Esophagus squamous epithelium (tissue), 5 donors: ENCODE measurements around the gene FAM174C. TPM values are rescaled to one million over a fixed set of nuclear protein-coding genes. Genes with fewer than 3 reads are reported as not detected.
"Not testable (repeated sequence)": the region's sequence is repeated elsewhere in the genome, so short reads cannot be mapped to it uniquely, and the experiment has no call there.

ENCODE experiments used
- DNase-seq: peaks from one replicate; lab custom pipeline; 2025; lab: John Stamatoyannopoulos, UW
- H3K27ac ChIP-seq, 4 donors: fragments of 200-600 bp; sonication (generic); one replicate each; pipeline ENCODE4 v1.5.1; 2016 to 2019; ENCODE audit warnings: mild to moderate bottlenecking in 1 of 4
- H3K27me3 ChIP-seq, 4 donors: fragments of 200-600 bp; sonication (generic); 1 replicate in 3 of 4; 2 replicates in 1 of 4; pipeline versions ENCODE4 v1.5.1 to v1.6.0; 2017 to 2021; ENCODE audit warnings: antibody characterized with exemption in 1 of 4
- H3K36me3 ChIP-seq, 3 donors: fragments of 200-600 bp; sonication (generic); one replicate each; pipeline ENCODE4 v1.5.1; 2016 to 2019
- H3K4me1 ChIP-seq, 3 donors: fragments of 200-600 bp; sonication (generic); one replicate each; pipeline ENCODE4 v1.5.1; 2017 to 2019
- H3K4me3 ChIP-seq, 4 donors: fragments of 200-600 bp; sonication (generic); 1 replicate in 3 of 4; 2 replicates in 1 of 4; pipeline ENCODE4 v1.5.1; 2016 to 2019; ENCODE audit warnings: mild to moderate bottlenecking in 2 of 4, moderate library complexity in 1 of 4
- H3K9me3 ChIP-seq, 3 donors: fragments of 200-600 bp; sonication (generic); one replicate each; pipeline ENCODE4 v1.5.1; 2016 to 2019
- POLR2A ChIP-seq, 4 donors: fragments of 450-650 bp; IDR thresholded peaks; one replicate each; pipeline ENCODE4 v1.6.1; 2017; ENCODE audit warnings: antibody characterized with exemption in 4 of 4, mild to moderate bottlenecking in 4 of 4, moderate library complexity in 3 of 4
- WGBS, 2 donors: methylation state at CpG; one replicate each; pipeline ENCODE4 v1.1.5; 2018; 5-methylcytosine and 5-hydroxymethylcytosine counted together
- intact Hi-C: fragments of 100-400 bp; cut with DNase I; formaldehyde crosslinking; loops from one replicate; pipeline ENCODE4 v1.15.0; 2022
- total RNA-seq, 4 donors: library from RNA; depleted of rRNA; stranded (reverse); fragments of >200 nt; gene quantifications; one replicate each; pipeline ENCODE4 v1.1.0, GENCODE V29; 2016
- TF ChIP-seq, protein P1 (sequence below), 6 experiments: fragments of 450-650 bp in 4 of 6; fragments of 200-600 bp in 2 of 6; sonication (generic) in 2 of 6; IDR thresholded peaks; one replicate each; pipeline ENCODE4 v1.5.1; 2016 to 2019; ENCODE audit warnings: antibody characterized with exemption in 6 of 6, mild to moderate bottlenecking in 4 of 6, moderate library complexity in 4 of 6
- donor health status: DM: yes; HTN: yes; CAD: no.

The FAM174C gene
- total RNA-seq, 4 donors from 2014 or later = 31.5 to 69.8 (median 50.5) TPM

DNA sequence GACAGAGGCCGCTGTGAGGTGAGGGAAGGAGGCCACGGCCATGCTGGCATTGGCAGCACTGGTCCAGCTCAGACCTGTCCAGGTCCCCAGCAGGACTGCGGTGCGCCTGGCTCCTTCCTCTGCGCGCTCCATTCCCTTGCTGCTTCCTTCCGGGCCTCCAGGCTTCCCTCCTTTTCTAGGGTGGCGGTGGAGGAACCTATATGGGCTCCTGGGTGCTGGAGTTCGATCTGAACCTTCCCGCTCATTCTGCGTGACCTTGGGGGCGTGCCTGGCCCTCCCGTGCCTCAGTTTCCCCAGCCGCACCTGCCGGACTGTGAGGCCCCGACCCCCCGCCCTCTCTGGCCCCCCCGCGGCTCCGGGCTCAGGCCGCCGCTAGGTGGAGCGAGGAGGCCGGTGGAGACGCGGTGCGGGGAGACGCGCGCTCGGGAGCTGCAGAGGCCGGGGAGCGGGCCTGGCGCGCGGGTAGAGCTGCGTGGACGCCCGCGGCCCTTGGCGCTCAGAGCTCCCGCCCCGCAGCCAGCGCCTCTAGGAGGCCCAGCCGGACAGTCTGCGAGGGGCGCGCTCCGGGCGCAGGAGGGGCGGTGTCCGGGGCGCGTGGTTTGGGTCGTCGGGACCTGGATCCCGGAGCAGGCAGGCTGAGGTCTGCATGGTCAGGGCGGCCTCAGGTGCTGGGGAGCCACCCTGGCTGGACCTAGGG, 40.3 kb downstream of the FAM174C start:
- no peak for DNase-seq
- intact Hi-C loops = no loop called here
- Histone ChIP-seq H3K36me3 (no peaks in the 10 kb centered on the region), H3K27ac (no peak overlapping the region), H3K4me1 (peaks cover 8 to 35% (median 18%) of the 10 kb centered on the region in 3 donors), H3K27me3 (peaks cover 0 to 100% (median 11%) of the 10 kb centered on the region in 4 donors), H3K9me3 (no peaks in the 10 kb centered on the region), H3K4me3 (peak overlapping the region in 3 of 4 donors; percentile 2 to 54 (median 31))
- 19 to 21% methylated on average over 8 to 11 of the region's 58 CpGs for WGBS, 2 donors
- no peak for TF ChIP-seq POLR2A (IDR thresholded peaks at IDR 0.05)
- TF ChIP-seq, protein P1, sequence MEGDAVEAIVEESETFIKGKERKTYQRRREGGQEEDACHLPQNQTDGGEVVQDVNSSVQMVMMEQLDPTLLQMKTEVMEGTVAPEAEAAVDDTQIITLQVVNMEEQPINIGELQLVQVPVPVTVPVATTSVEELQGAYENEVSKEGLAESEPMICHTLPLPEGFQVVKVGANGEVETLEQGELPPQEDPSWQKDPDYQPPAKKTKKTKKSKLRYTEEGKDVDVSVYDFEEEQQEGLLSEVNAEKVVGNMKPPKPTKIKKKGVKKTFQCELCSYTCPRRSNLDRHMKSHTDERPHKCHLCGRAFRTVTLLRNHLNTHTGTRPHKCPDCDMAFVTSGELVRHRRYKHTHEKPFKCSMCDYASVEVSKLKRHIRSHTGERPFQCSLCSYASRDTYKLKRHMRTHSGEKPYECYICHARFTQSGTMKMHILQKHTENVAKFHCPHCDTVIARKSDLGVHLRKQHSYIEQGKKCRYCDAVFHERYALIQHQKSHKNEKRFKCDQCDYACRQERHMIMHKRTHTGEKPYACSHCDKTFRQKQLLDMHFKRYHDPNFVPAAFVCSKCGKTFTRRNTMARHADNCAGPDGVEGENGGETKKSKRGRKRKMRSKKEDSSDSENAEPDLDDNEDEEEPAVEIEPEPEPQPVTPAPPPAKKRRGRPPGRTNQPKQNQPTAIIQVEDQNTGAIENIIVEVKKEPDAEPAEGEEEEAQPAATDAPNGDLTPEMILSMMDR (IDR thresholded peaks at IDR 0.05) = peak; percentile 38 to 70 (median 62)

DNA sequence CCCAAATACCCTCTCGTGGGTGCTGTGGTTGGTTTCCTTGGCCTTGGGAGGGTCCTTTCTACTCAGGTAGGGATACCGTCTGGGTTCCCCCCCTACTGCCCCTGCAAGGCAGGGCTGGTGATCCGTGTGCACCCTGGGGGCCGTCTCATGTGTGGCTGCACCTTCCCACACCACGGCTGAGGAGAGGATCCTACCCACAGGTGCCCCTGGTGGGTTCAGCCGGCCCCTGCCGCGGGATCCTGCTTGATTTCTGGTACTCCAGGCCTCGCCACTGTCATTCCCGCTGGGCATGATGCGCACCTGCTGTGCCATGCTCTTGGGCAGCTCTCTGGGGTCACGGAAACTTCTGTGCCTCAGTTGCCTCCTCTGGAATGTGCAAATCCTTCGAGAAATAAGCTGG, 41.1 kb downstream of the FAM174C start:
- H3K4me3 ChIP-seq = no peak overlapping the region

DNA sequence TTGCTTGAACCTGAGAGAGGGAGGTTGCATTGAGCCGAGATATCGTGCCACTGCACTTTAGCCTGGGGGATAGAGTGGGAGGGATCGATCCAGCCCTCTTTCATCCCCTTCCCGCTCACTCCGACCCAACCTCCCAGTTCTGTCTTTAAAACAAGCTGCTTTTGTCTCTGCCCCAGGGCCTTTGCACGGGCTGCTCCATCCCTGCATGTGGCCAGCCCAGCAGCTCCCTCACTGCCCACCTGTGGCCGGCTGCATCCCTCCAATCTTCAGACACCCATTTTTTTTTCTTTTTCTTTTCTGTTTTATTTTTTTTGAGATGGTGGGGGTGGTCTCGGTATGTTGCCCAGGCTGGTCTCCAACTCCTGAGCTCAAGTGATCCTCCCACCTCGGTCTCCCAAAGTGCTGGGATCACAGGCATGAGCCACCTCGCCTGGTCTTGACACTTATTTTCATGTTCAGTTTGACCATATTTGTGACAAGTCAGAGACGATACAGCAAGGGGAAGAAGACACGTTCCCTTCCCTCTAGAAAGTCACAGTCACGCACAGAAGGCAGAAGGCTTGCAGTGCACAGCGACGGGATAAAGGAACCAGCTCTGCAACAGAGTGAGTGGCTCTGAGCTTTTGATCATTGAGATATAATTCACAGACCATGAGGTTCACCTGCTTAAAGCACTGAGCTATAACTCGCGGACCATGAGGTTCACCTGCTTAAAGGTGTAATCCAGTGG, 42.1 kb downstream of the FAM174C start:
- peaks cover 0 to 98% (median 11%) of the 10 kb centered on the region in 4 donors for H3K27me3 ChIP-seq
- H3K36me3 ChIP-seq = no peaks in the 10 kb centered on the region
- H3K4me1 ChIP-seq = peaks cover 8 to 35% (median 18%) of the 10 kb centered on the region in 3 donors
- no peak overlapping the region for H3K4me3 ChIP-seq
- WGBS, 2 donors = 65 to 70% methylated on average over 14 to 15 of the region's 17 CpGs
- H3K27ac ChIP-seq = no peak overlapping the region
- intact Hi-C loops = no loop called here
- H3K9me3 ChIP-seq = no peaks in the 10 kb centered on the region
- TF ChIP-seq, protein P1 (IDR thresholded peaks at IDR 0.05) = no peak
- no peak for TF ChIP-seq POLR2A (IDR thresholded peaks at IDR 0.05)
- DNase-seq = no peak

More for the DNA sequence above, 41.1 kb downstream of the FAM174C start:
- Histone ChIP-seq H3K36me3 (no peaks in the 10 kb centered on the region), H3K9me3 (no peaks in the 10 kb centered on the region), H3K4me1 (peaks cover 8 to 35% (median 18%) of the 10 kb centered on the region in 3 donors), H3K27ac (no peak overlapping the region), H3K27me3 (peaks cover 0 to 98% (median 11%) of the 10 kb centered on the region in 4 donors)
- intact Hi-C loops = no loop called here
- no peak for TF ChIP-seq POLR2A (IDR thresholded peaks at IDR 0.05)
- TF ChIP-seq, protein P1 (IDR thresholded peaks at IDR 0.05) = no peak
- no peak for DNase-seq
- WGBS, 2 donors = 67 to 80% methylated on average over 1 of the region's 13 CpGs

DNA sequence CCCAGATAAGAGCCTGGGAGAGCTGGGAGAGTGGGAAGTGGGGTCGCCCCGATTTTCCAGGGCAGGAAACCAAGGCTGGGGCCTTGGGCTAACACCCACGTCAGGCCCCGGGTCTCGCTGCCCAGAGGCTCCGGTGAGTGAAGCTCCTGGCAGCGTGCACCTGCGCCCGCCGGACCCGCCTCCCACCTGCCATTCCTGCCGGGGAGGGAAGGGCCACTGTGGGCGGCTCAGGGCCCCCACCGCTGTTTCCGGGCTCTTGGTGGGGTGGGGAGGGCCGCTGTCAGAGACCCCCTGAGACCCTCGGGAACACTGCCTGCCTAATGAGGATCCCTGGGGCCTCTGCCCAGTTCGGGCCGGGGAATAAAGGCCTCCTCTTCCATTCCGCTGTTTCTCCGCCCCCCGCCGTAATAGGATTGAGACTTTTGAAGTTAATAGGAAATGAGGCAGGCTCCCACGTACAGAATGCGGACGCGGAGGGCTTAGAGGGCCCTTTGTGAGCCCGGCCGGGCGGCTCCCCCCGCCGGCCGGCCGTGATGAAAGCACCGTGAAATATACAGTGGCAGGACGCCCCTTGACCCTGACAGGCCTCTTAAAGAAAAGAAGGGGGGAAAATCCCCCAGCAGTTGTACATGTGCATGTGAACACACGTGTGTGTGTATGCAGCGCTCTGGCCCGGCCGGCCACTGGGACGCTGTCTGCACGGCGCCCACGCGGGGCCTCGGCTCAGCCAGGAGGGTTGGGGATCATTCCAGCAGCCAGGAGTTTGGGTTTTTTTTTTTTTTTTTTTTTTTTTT, 43.5 kb downstream of the FAM174C start:
- DNase-seq = no peak
- 34 to 38% methylated on average over 9 to 16 of the region's 46 CpGs for WGBS, 2 donors
- H3K27me3 ChIP-seq = peaks cover 0 to 98% (median 11%) of the 10 kb centered on the region in 4 donors
- H3K9me3 ChIP-seq = no peaks in the 10 kb centered on the region
- no peak overlapping the region for H3K27ac ChIP-seq
- intact Hi-C loops = no loop called here
- H3K36me3 ChIP-seq = no peaks in the 10 kb centered on the region
- H3K4me1 ChIP-seq = peaks cover 8 to 27% (median 10%) of the 10 kb centered on the region in 3 donors
- H3K4me3 ChIP-seq = no peak overlapping the region
- TF ChIP-seq, protein P1 (IDR thresholded peaks at IDR 0.05) = no peak
- TF ChIP-seq POLR2A (IDR thresholded peaks at IDR 0.05) = no peak

DNA sequence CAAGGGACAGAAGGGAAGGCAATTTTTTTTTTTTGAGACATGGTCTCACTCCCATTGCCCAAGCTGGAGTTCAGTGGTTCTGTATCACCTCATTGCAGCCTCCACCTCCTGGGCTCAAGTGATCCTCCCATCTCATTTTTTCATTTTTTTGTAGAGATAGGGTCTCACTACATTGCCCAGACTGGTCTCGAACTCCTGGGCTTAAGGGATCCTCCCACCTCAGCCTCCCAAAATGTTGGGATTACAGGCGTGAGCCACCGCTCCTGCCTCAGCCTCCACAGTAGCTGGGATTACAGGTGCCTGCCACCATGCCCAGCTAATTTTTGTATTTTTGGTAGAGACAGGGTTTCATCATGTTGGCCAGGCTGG, 44.9 kb downstream of the FAM174C start:
- H3K36me3 ChIP-seq, H3K4me3 ChIP-seq, DNase-seq, H3K9me3 ChIP-seq, H3K27ac ChIP-seq, intact Hi-C loops: not testable (repeated sequence)
- peaks cover 13 to 24% (median 14%) of the 10 kb centered on the region in 3 donors for H3K4me1 ChIP-seq
- H3K27me3 ChIP-seq = peaks cover 0 to 98% (median 12%) of the 10 kb centered on the region in 4 donors
- 96% methylated on average over 3 of the region's 3 CpGs; no CpG with 5 or more reads in 1 of the 2 donors for WGBS, 2 donors
